DND-41 (cell line): ENCODE data around the gene COL8A1.

Experiments used
- CTCF ChIP-seq: IDR thresholded peaks from 2 replicates; pipeline ENCODE4 v1.5.1; 2012; ENCODE audit warnings: borderline replicate concordance, low read length, moderate library complexity, mild to moderate bottlenecking; ENCODE audit not compliant: poor library complexity, severe bottlenecking; ENCODE audit errors: extremely low read depth
- EZH2 ChIP-seq: IDR thresholded peaks from 3 replicates; pipeline ENCODE4 v1.6.1; 2012; ENCODE audit warnings: borderline replicate concordance, low read depth, mild to moderate bottlenecking, moderate library complexity, low read length, inconsistent platforms; ENCODE audit not compliant: severe bottlenecking

DNA sequence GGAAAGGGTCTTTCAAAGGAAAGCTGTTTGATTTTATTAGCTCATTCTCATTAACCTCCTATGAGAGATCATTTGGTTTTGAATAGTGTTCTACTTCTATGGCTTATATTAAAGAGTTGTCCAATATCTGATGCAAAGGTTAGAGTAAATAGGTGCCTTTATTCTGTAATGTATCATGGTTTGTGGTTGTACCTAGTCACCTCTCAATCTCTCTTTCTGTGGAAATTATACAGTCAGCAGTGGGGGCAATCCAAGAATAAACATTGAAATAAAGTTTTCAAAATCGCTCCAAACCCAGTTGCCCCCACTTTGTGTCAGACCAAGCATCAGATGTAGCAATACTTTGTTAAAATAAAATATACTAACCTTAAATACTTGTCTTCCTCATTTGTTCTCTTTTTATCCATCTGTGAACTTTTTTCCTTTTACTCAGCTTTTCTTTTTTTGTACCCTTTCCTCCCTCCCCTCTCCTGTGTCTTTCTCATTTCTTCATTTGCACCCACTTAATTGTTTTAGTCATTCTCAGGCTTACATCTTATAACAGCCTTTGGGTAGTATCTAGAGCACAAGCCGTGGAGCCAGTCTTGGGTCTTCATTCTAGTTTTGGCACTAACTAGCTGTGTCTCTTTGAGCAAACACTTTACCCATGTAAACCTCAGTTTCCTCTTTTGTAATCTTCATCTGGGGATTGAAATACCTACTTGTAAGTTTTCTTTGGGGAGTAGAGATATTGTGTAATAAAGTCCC, 196.0 kb downstream of the COL8A1 start:
- TF ChIP-seq CTCF (no peak), EZH2 (no peak)
